ELR (cell line): ENCODE measurements around the gene CHDH.

Experiments used
- DNase-seq: peaks from one replicate; pipeline ENCODE4 v3.0.0-alpha.2; 2015; ENCODE audit warnings: low read depth

Gene CHDH

DNA sequence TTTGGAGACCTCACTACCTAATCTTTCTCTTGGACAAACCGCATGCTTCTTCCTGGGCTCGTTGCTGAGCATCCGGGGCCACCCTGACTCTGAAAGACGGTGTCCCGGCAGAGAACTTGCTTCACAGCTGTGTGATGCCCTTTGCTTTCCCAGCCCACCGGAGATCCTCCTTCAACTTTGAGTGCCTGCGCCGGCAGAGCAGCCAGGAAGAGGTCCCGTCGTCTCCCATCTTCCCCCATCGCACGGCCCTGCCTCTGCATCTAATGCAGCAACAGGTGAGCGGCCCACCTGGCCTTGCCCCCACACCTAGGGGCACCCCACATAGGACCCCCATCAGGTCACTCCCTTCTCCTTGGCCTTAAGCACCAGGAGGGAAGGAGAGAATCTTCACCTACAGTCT lies 37.7 kb downstream of the CHDH start:
- DNase-seq: no peak

DNA sequence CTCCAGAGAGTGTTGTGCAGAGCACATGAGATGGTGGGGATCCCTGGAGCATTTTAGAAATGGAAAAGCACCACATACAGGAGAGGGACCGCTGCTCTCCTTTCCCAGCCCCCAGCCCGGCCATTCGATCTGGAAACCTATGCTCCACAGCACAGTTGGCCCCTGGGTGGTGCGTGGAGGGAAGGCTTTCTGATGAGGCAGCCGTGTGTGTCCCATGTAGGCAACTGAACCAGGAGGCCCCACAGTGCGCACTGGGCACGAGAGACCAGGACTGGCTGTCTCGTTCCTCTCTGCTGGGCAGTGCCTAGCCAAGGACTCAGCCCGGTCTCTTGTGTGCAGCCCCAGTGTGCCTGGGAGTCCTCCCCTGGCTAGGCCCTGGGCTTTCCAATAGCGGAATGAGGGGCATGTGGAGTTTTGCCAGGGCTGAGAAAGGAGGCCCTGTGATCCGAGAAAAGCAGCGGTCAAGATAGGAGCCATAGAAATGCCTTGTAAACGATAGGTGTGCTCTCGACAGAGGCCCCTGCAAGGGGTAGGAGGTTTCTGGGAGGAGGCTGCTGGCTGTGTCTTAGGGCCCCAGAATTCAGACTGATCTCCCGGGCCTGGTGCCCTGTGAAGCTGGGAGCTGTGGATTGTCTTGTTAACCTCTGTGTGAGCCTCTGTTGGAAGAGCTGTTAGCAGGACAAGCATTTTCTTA lies 39.0 kb downstream of the CHDH start:
- no peak for DNase-seq

DNA sequence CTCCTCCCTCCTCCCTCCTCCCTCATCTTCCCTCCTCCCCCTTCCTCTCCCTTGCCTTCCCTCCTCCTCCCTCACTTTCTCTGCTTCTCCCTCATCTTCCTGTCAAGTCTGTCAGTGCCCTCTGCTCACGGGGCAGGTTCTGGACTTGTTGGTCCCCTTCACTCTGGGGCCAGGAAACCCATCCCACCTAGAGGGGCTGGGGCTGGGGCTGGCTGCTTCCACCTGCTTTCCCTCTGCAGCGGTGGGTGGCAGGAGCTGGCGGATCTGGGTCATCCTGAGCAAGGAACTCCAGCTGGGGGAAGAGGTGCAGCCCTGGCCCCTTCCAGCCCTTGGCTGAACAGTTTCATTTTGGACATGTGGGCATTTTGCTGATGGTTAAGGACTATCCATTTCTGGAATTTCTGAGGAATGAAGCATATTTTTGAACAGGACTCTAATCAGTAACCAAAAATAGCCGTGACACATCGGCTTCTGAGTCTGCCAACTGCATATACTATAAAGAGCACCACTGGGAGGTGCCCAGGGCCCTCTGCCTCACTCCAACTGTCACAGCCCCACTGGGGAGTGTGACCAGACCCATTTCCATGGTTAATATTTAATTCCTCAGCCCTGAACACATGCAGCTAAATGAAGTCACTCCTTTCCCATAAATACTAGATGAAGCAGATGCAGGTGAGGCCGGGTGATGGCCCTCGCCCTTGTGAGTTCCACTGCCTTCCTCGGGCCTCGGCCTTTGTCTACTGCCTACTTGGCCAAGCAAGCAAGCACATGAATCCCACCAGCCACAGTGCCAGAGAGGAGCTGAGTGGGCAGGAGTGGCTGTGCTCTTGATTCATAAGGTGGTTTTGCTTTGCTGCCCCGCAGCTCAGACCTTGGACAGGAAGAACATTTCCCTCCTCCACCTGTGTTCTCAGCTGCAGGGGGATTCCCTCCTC lies 39.8 kb downstream of the CHDH start:
- peak; percentile 51 for DNase-seq

DNA sequence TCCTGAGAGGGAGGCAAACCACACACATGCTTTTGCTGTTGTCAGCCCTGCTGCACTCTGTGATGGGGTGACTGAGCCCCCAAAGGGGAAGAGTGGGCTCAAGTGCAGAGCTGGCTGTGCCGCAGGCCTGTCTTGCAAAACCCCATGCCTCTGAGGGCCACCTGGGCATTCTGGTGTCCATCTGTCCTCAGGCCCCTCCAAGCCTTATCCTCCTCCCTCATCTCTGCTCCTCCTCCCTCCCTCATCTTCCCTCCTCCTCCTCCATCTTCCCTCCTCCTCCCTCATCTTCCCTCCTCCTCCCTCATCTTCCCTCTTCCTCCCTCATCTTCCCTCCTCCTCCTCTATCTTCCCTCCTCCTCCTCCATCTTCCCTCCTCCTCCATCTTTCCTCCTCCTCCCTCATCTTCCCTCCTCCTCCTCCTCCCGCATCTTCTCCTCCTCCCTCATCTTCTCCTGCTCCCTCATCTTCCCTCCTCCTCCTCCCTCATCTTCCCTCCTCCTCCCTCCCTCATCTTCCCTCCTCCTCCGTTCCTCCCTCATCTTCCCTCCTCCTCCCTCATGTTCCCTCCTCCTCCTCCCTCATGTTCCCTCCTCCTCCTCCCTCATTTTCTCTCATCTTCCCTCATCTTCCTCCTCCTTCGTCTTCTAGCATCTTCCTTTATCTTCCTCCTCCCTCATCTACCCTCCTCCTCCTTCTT lies 40.6 kb downstream of the CHDH start:
- DNase-seq: no peak

DNA sequence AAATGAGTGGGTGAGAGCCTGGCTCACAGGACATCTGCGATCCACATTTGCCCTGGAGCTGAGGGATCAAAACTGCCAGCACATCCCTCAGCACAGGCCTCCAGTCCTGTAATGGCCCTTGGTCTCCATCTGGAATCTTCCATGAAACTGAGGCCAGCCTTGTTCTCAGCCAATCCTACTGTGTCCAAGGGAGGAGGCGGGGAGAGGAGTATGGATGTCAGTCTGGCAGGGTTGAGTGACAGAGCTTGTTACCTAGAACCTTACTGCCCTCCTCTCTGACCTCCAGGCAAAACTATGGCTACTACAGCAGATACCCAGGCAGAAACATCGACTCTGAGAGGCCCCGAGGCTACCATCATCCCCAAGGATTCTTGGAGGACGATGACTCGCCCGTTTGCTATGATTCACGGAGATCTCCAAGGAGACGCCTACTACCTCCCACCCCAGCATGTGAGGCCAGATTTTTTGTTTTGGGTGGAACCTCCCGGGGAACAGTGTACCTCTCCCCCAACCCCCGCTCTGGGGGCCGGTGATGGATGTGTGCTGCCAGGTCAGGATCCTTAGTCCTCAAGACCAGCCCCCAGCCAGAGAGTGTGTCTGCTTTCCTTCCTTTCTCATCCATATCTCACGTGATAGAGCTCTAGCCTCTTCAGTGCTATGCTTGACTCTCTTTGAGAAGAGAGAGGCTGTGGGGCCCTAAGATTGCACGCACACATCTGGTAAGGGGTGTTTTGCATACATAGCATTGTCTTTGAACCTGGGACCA lies 41.3 kb downstream of the CHDH start:
- DNase-seq: peak; percentile 75

DNA sequence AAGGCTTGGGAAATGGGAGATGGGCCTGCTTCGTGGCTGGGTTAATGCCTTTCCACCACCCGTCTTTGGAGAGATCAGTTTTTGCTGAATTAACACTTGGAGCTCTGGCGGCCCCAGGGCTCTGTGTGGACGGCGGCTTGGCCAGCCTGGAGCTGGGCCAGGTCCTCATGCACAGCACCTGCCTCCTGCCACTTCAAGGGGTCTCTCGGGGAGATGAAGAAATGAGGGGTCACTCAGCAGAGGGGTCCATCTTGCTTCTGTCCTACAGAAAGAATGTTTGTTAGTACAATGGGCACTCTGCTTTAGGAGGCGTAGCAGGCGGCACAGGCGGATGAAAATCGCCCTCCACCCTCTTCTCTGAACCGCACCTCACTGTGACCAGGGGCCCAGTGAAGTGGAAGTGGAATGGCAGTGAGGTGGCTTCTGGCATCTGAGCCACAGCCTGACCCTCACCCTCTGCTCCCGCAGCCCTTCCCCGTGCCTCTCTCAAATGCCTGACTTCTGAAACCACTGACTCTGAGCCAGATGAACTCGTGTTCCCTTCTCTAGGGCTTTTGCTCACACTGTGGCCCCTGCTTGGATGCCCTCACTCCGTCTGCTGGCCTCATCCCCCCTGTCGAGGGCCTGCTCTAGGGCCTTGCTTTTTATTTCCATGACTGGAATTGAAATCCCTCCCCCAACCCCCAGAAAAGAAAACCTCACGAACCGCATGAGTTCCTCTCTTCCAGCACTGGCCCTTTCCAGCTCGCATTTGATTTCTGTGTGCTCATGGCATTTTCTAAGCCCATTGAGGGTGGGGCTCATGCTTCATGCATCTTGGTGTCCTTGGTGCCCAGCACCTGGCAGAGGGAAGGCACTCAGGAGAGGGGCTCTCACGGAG lies 42.2 kb downstream of the CHDH start:
- no peak for DNase-seq

DNA sequence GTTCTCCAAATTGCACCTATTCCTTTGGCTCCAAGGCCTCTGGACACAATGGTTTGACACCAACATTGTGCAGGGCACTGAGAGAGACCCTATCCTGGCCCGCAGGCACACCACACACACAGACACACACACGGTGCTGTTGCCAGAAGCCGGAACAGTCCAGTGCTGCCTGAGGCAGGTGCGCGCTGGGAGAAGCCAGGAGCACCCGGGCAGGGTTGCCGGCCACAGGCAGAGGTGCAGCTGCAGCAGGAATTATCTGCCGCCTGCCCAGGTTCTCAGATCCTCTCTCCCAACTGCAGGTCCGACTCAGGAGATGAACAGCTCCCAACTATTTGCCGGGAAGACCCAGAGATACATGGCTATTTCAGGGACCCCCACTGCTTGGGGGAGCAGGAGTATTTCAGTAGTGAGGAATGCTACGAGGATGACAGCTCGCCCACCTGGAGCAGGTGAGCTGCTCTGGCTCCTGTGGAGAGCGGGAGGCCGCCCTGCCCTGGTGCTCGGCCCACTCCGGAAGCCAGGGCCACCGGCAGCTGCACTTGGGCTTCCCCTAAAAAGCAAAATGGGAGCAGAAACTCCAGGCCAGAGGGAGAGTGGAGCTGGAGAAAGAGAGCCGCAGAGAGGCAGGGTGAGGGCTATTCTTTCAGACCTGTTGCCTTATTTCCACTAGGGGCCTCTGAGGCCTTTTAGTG lies 42.9 kb downstream of the CHDH start:
- no peak for DNase-seq

DNA sequence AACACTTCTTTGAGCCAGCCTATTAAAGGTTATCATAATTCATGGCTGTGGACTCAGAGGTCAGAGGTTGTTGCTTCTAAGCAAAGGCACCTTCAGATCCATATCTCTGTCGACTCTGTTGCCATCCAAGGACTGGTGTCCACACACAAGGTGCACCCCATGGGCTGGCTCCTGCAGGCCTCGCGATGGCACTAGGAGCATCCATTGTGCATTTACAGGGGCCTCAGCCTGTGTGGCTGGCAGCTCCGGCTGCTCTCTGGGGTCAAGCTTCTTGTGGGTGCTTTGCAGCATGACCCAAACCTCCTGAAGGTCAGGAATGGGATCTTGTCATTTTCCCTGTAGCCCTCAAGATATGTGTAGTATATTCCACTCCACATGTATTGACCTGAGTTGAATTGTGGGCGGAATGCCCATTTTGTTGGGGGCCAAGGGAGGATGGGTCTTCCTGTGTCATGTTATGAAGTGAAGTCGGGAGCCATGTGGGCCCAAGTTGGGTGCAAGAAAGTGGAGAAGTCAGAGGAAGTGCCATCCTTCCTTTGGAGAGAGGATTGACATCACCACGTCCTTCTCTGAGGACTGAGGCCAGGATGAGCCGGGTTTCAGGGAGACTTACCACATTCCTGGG lies 43.9 kb downstream of the CHDH start:
- DNase-seq: no peak

DNA sequence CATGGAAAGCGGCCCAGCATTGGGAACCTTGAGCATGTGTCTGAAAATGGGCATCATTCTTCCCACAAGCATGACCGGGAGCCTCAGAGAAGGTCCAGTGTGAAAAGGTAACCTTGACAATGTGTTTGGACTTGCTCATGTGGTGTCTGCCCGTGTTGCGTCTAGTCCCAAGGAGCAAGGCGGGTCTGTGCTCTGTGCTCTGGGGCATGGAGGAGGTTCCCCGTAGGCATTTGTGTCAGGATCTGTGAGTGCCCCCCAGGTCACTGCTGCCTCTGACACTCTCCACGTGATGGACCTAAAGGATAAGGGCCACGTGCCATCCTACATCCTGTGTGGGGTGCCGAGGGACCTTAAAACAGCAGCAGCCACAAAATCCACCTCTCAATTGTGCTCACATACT lies 44.9 kb downstream of the CHDH start:
- no peak for DNase-seq

DNA sequence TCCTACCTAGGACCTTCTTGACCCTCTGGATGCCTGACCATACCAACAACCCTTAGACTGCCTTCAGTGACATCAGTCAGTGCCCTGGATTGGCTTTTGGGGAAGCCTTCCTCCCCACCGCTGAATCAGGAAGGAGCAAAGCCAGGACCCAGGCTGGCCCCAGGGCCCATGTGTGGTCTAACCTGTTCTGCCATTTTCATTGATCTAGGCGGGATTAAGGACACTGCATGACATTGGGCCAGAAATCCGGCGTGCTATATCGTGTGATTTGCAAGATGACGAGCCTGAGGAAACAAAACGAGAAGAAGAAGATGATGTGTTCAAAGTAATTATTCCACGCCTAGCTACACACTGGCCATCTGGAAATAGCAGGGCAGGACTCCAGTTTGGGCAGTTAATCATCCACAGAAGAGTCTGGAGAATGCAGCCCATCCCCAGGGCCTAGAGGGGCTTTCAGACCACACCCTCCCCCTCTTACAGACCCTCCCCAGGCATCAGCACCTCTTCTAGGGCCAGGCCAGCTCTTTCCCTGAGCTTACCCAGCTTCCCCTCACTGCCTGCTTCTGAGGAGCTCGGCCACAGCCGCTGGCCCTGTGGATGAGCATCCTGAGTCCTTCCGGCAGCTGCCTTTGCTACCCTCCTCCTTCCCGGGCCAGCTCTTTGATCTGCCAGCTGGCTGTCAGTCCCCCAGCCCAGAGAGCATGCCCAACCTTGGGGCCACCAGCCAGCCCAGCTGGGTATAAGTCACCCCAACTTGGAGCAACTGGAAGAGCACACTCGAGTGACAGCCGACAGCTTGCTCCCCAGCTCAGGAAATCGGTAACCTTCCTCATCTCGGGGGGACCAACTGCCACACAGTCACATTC lies 45.9 kb downstream of the CHDH start:
- DNase-seq: no peak

DNA sequence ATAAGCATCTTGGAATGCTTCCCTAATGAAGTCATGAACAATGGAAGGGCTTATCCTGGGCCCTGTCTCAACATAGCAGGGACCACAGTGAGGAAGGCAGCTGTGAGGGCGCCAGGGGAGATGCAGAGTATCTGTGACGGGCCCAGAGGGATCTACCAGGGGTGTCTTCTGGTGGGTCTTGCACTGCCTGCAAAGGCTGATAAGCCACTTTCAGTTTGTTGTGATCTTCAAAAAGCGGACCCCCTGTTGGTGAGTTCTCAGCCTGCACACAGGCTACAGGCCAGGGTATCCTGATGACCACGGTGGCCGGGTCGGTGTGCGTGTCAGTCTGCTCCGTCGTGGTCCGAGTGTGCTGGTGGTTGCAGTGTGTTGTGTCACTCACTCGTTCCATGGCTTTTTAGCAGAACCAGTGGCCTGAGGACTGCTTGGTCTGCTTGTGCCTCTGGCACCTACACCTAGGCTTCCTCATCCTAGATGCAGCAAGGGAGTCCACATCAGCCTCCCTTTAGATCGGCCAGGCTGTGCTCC lies 46.8 kb downstream of the CHDH start:
- no peak for DNase-seq

DNA sequence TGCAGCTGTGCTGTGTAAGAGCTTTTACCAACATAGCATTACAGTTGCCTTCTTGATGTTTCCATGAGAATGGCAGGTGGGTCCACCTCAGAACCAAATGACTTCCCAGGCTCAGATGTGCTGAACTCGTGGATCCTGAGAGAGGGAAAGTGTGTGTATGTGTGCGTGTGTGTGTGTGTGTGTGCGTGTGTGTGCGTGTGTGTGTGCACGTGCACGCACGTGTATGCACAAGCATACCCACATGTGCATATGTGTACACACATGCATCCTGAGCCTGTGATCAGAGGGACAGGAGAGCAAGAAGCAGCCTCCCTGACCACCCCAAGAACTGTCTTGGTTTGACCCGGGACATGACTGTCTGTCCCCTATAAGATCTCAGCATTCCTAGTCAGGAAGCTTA lies 48.1 kb downstream of the CHDH start:
- no peak for DNase-seq

DNA sequence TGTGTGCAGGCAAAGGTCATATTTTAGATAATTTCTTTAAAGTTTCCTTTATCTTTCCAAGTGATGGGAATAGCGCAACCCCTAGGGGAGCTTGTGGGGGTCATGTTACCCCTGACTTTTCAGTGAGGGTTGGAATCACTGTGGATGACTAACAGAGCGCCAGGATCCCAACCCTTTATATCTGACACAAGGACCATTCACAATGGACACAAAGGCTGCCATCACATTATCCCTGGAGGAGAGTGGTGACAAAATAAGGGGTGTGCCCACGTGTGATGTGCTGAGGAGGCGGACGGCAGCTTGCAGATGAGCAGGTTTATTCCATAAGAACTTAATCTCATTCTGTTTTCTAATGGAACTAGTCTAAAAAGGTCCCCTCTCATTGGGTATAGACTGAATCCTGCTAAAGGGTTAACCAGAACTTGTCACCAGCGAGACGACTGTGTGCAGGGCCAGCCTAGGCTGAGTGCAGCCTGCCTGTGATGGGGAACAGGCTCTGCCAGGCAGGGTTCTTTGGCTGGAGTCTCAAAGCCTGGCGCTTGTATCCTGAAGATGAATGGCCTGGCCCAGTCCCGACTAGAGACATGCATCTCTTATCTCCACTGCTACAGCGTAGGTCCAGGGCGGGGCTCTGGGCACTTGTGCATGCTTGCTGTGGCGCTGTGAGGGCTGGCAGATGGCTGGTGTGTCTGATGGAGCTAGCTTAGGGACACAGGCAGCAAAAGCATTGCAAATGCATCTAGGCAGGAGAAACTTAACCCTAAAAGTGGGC lies 50.2 kb downstream of the CHDH start:
- no peak for DNase-seq

DNA sequence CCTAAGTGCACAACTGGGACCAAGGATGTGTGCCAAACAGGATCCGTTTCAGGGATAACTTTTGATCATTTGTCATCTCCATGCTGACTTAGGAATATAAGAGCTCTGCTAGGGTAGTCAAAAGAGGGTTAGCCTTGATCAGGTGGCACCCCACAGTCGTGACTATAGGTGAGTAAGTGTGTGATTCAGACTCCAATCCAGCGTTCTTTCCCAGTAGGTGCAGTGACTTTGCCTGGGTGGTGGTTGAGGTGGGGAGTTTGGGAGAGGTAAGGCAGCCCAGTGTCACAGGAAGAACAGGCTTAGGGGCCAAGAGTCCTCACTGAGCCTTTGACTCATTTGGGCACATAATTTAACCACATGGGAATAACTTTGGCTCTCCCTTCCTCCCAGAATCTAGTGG lies 51.0 kb downstream of the CHDH start:
- no peak for DNase-seq

DNA sequence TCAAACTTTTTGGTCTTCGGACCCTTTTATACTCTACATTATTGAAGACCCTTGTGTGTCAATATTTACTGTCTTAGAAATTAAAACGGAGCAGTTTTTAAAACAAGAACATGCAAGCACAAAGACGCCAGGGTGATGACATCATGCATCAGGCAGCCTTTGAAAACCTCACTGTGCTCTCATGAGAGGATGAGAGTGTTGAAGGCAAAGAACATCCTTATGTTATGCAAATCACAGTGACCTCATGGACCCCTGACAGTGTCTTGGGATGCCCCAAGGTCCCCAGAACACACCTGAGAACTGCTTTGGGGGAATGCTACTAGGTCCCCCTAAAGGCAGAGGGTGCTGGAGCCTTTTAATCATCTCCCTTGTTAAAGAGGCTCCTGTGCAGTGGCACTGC lies 51.6 kb downstream of the CHDH start:
- DNase-seq: peak; percentile 17

DNA sequence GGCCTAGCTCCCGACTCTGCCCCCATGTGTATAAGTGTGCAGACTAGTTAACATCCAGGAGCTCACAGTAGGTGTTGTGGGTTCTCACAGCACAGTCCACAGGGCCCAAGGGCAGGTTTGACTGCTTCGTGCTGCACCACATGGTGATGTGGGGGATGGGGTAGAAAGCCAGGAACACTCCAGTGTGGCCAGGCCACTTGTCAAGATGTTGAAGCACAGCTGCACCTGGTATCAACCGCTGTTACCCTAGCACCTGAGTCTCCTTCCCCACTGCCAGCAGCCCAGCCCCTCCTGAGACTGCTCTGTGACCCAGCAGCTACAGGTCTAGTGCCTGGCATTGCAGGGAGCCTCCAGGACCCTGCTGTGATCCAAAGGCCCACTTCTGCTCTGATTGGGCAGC lies 53.4 kb downstream of the CHDH start:
- DNase-seq: no peak

DNA sequence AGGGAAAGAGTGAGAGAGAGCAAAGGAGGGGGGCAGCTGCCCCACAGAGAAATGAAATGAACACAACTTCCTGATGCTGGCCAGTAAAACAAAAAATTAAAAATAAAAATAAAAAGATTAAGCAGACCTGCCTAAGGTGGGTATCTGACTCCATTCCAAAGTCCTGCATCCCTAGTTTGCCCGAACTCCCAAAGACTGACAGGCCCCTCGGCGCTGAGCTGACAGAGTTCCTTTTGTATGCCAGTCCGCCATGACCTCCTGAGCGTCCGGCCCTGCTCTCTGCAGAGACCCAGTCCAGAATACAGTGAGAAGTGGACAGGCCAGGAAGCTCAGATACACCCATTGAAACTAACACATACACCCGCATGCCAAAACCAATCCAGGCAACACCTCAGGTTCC lies 54.9 kb downstream of the CHDH start:
- no peak for DNase-seq

DNA sequence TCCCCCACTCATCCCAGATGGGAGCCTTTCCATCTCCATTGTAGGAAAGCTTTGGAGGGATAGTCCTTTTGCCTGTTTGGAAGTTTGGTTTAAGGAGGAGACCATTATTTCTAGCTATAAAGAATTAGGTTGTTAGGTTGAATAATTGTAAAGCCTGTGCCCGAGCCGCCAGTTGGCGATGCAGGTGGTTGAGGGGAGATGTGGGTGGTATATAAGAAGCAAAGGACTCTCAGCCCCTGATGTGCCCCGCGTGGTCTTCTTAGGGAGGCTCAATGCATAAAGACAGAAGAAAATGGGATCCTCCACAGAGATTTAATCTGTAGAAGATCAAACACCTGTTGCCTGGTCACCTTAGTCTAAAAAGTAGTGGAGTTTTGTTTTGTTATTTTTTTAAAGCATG lies 55.7 kb downstream of the CHDH start:
- no peak for DNase-seq
